Activated CD4-positive, alpha-beta T cell treated with anti-CD3 and anti-CD28 coated beads, Interleukin-2, amount 50 U/mL, for 1 hour (primary cell): Measurements from ENCODE around the gene NCK2.
"Not testable (repeated sequence)": the region's sequence is repeated elsewhere in the genome, so short reads cannot be mapped to it uniquely, and the experiment has no call there.

Source experiments
- DNase-seq: peaks from one replicate; pipeline ENCODE4 v3.0.0-alpha.2; 2020

The NCK2 gene

GRCh38 chr2:105879106-105879802 is 134.5 kb downstream of the NCK2 start:
- no peak for DNase-seq

GRCh38 chr2:105879803-105880300 is 135.1 kb downstream of the NCK2 start:
- no peak for DNase-seq

GRCh38 chr2:105880637-105881036 is 135.9 kb downstream of the NCK2 start:
- no peak for DNase-seq

- DNase-seq, result no peak
Measured at GRCh38 chr2:105881286-105882136, 136.8 kb downstream of the NCK2 start.

GRCh38 chr2:105882341-105882740 is 137.6 kb downstream of the NCK2 start:
- DNase-seq, result no peak

GRCh38 chr2:105882920-105883435 is 138.3 kb downstream of the NCK2 start:
- no peak for DNase-seq

GRCh38 chr2:105883911-105884694 is 139.4 kb downstream of the NCK2 start:
- no peak for DNase-seq

GRCh38 chr2:105885456-105885855 is 140.7 kb downstream of the NCK2 start:
- DNase-seq, result no peak

GRCh38 chr2:105886029-105886454 is 141.3 kb downstream of the NCK2 start:
- DNase-seq, result no peak

- no peak for DNase-seq
Measured at GRCh38 chr2:105886687-105887086, 142.0 kb downstream of the NCK2 start.

GRCh38 chr2:105887256-105887655 is 142.5 kb downstream of the NCK2 start:
- DNase-seq, result no peak

- DNase-seq, result no peak
Measured at GRCh38 chr2:105888625-105889024, 143.9 kb downstream of the NCK2 start.

- no peak for DNase-seq
Measured at GRCh38 chr2:105889046-105889445, 144.3 kb downstream of the NCK2 start.

- no peak for DNase-seq
Measured at GRCh38 chr2:105890111-105890510, 145.4 kb downstream of the NCK2 start.

GRCh38 chr2:105890856-105891255 is 146.1 kb downstream of the NCK2 start:
- DNase-seq, result no peak

- DNase-seq, result no peak
Measured at GRCh38 chr2:105893011-105893995, 148.6 kb downstream of the NCK2 start.

GRCh38 chr2:105894327-105894944 is 149.7 kb downstream of the NCK2 start:
- no peak for DNase-seq

GRCh38 chr2:105895990-105896764 is 151.5 kb downstream of the NCK2 start:
- peak; percentile 34 for DNase-seq

- no peak for DNase-seq
Measured at GRCh38 chr2:105896765-105897163, 152.1 kb downstream of the NCK2 start.

- DNase-seq, result not testable (repeated sequence)
Measured at GRCh38 chr2:105897694-105898093, 153.0 kb downstream of the NCK2 start.
